BLaER1 treated with 17β-estradiol and CSF1 and Interleukin-3, amounts not matched to agents 10 nM and 100 nM (cell line): ENCODE measurements around the gene SERTAD2.

Experiments used
- H3K27ac ChIP-seq, 11 experiments: shearing (Covaris generic); formaldehyde crosslinking; 2 replicates each; pipeline ENCODE4 v1.8.1; 2022
- H3K27me3 ChIP-seq, 11 experiments: shearing (Covaris generic); formaldehyde crosslinking; 2 replicates each; pipeline ENCODE4 v1.8.1; 2022
- H3K36me3 ChIP-seq, 11 experiments: shearing (Covaris generic); formaldehyde crosslinking; 2 replicates each; pipeline ENCODE4 v1.8.1; 2022
- H3K4me1 ChIP-seq, 10 experiments: shearing (Covaris generic); formaldehyde crosslinking; 2 replicates each; pipeline ENCODE4 v1.8.1; 2022
- H3K4me2 ChIP-seq, 11 experiments: shearing (Covaris generic); formaldehyde crosslinking; 2 replicates each; pipeline ENCODE4 v1.8.1; 2022
- H3K4me3 ChIP-seq, 10 experiments: shearing (Covaris generic); formaldehyde crosslinking; 2 replicates each; pipeline ENCODE4 v1.8.1; 2022
- H3K9ac ChIP-seq, 11 experiments: shearing (Covaris generic); formaldehyde crosslinking; 2 replicates each; pipeline ENCODE4 v1.8.1; 2022
- H3K9me3 ChIP-seq, 11 experiments: shearing (Covaris generic); formaldehyde crosslinking; replicated peaks in 1 of 11; 2 replicates each; pipeline ENCODE4 v1.8.1; 2022
- H4K20me1 ChIP-seq, 11 experiments: shearing (Covaris generic); formaldehyde crosslinking; 2 replicates each; pipeline ENCODE4 v1.8.1; 2022
- Cebpa-rat ChIP-seq, 11 experiments: shearing (Covaris generic); IDR thresholded peaks; 2 replicates each; pipeline ENCODE4 v1.8.1; 2022

SERTAD2 gene

GRCh38 chr2:64605991-64606478, 47.7 kb downstream of the SERTAD2 start:
- peaks cover 13 to 38% (median 35%) of the 10 kb centered on the region in 11 experiments for H3K27me3 ChIP-seq
- H3K4me2 ChIP-seq: no peak overlapping the region
- H4K20me1 ChIP-seq: no peaks in the 10 kb centered on the region
- TF ChIP-seq Cebpa-rat (IDR thresholded peaks at IDR 0.05): no peak
- H3K9me3 ChIP-seq: peaks cover 0 to 7% (median 0%) of the 10 kb centered on the region in 11 experiments; a peak in 4 of 22 replicates
- no peak overlapping the region for H3K4me3 ChIP-seq
- no peaks in the 10 kb centered on the region for H3K36me3 ChIP-seq
- H3K9ac ChIP-seq: no peak overlapping the region
- peaks cover 21 to 35% (median 28%) of the 10 kb centered on the region in 10 experiments; a peak in 19 of 20 replicates for H3K4me1 ChIP-seq
- no peak overlapping the region for H3K27ac ChIP-seq

GRCh38 chr2:64605026-64605471, 48.7 kb downstream of the SERTAD2 start:
- no peaks in the 10 kb centered on the region for H3K36me3 ChIP-seq
- peaks cover 13 to 28% (median 26%) of the 10 kb centered on the region in 11 experiments for H3K27me3 ChIP-seq
- peaks cover 0 to 7% (median 0%) of the 10 kb centered on the region in 11 experiments; a peak in 4 of 22 replicates for H3K9me3 ChIP-seq
- no peak for TF ChIP-seq Cebpa-rat (IDR thresholded peaks at IDR 0.05)
- H3K27ac ChIP-seq: no peak overlapping the region
- H3K4me2 ChIP-seq: no peak overlapping the region
- no peak overlapping the region for H3K9ac ChIP-seq
- H3K4me3 ChIP-seq: no peak overlapping the region
- peaks cover 21 to 38% (median 28%) of the 10 kb centered on the region in 10 experiments; a peak in 19 of 20 replicates for H3K4me1 ChIP-seq
- H4K20me1 ChIP-seq: no peaks in the 10 kb centered on the region

GRCh38 chr2:64604155-64604554, 49.6 kb downstream of the SERTAD2 start:
- Histone ChIP-seq H3K9ac (no peak overlapping the region), H4K20me1 (no peaks in the 10 kb centered on the region), H3K4me1 (peaks cover 17 to 38% (median 29%) of the 10 kb centered on the region in 10 experiments), H3K9me3 (peaks cover 0 to 7% (median 0%) of the 10 kb centered on the region in 11 experiments; a peak in 4 of 22 replicates), H3K27me3 (peaks cover 5 to 19% (median 17%) of the 10 kb centered on the region in 11 experiments; a peak in 20 of 22 replicates), H3K36me3 (no peaks in the 10 kb centered on the region), H3K4me2 (no peak overlapping the region), H3K4me3 (no peak overlapping the region), H3K27ac (no peak overlapping the region)
- TF ChIP-seq Cebpa-rat (IDR thresholded peaks at IDR 0.05): no peak

- no peaks in the 10 kb centered on the region for H4K20me1 ChIP-seq
- no peak for TF ChIP-seq Cebpa-rat (IDR thresholded peaks at IDR 0.05)
- no peak overlapping the region for H3K4me3 ChIP-seq
- peaks cover 0 to 7% (median 0%) of the 10 kb centered on the region in 11 experiments; a peak in 4 of 22 replicates for H3K9me3 ChIP-seq
- peaks cover 0 to 2% (median under 1%) of the 10 kb centered on the region in 11 experiments; a peak in 7 of 22 replicates for H3K27me3 ChIP-seq
- no peak overlapping the region for H3K9ac ChIP-seq
- H3K4me2 ChIP-seq: no peak overlapping the region
- no peaks in the 10 kb centered on the region for H3K36me3 ChIP-seq
- no peak overlapping the region for H3K27ac ChIP-seq
- H3K4me1 ChIP-seq: peaks cover 2 to 22% (median 13%) of the 10 kb centered on the region in 10 experiments; a peak in 19 of 20 replicates
Measured at GRCh38 chr2:64602436-64602835, 51.3 kb downstream of the SERTAD2 start.

GRCh38 chr2:64601785-64602391, 51.8 kb downstream of the SERTAD2 start:
- H4K20me1 ChIP-seq: no peaks in the 10 kb centered on the region
- peak overlapping the region in 1 of 11 experiments; percentile 11; a peak in 1 of 22 replicates for H3K9ac ChIP-seq
- H3K36me3 ChIP-seq: no peaks in the 10 kb centered on the region
- no peak overlapping the region for H3K27ac ChIP-seq
- no peak for TF ChIP-seq Cebpa-rat (IDR thresholded peaks at IDR 0.05)
- peak overlapping the region in 2 of 11 experiments; percentile 55 to 67; a peak in 4 of 22 replicates for H3K4me2 ChIP-seq
- H3K4me1 ChIP-seq: peaks cover 0 to 16% (median 8%) of the 10 kb centered on the region in 10 experiments; a peak in 17 of 20 replicates
- H3K4me3 ChIP-seq: no peak overlapping the region
- no peaks in the 10 kb centered on the region for H3K27me3 ChIP-seq
- H3K9me3 ChIP-seq: peaks cover 0 to 7% (median 0%) of the 10 kb centered on the region in 11 experiments; a peak in 4 of 22 replicates

- Histone ChIP-seq H4K20me1 (no peaks in the 10 kb centered on the region), H3K9me3 (peaks cover 0 to 7% (median 0%) of the 10 kb centered on the region in 11 experiments; a peak in 4 of 22 replicates), H3K27me3 (no peaks in the 10 kb centered on the region), H3K4me2 (peak overlapping the region in 2 of 11 experiments; percentile 55 to 67; a peak in 4 of 22 replicates), H3K36me3 (no peaks in the 10 kb centered on the region), H3K4me1 (peaks cover 0 to 12% (median 5%) of the 10 kb centered on the region in 10 experiments; a peak in 11 of 20 replicates), H3K27ac (no peak overlapping the region), H3K9ac (peak overlapping the region in 1 of 11 experiments; percentile 11; a peak in 1 of 22 replicates), H3K4me3 (no peak overlapping the region)
- TF ChIP-seq Cebpa-rat (IDR thresholded peaks at IDR 0.05): no peak
Measured at GRCh38 chr2:64601034-64601754, 52.5 kb downstream of the SERTAD2 start.

- H4K20me1 ChIP-seq: no peaks in the 10 kb centered on the region
- H3K4me2 ChIP-seq: peak overlapping the region in 3 of 11 experiments; percentile 3 to 29 (median 19); a peak in 5 of 22 replicates
- no peak overlapping the region for H3K9ac ChIP-seq
- no peaks in the 10 kb centered on the region for H3K36me3 ChIP-seq
- peaks cover 0 to 7% (median 0%) of the 10 kb centered on the region in 11 experiments; a peak in 4 of 22 replicates for H3K9me3 ChIP-seq
- H3K27ac ChIP-seq: no peak overlapping the region
- no peak overlapping the region for H3K4me3 ChIP-seq
- TF ChIP-seq Cebpa-rat (IDR thresholded peaks at IDR 0.05): no peak
- peaks cover 0 to 18% (median 5%) of the 10 kb centered on the region in 10 experiments; a peak in 11 of 20 replicates for H3K4me1 ChIP-seq
- no peaks in the 10 kb centered on the region for H3K27me3 ChIP-seq
Measured at GRCh38 chr2:64599469-64599868, 54.2 kb downstream of the SERTAD2 start.

- Histone ChIP-seq H3K27ac (no peak overlapping the region), H3K9ac (no peak overlapping the region), H3K4me1 (peaks cover 0 to 28% (median 5%) of the 10 kb centered on the region in 10 experiments; a peak in 11 of 20 replicates), H3K4me2 (no peak overlapping the region), H3K27me3 (no peaks in the 10 kb centered on the region), H4K20me1 (no peaks in the 10 kb centered on the region), H3K36me3 (peaks cover 1 to 8% (median 3%) of the 10 kb centered on the region in 11 experiments; a peak in 15 of 22 replicates), H3K9me3 (no peaks in the 10 kb centered on the region), H3K4me3 (no peak overlapping the region)
- TF ChIP-seq Cebpa-rat (IDR thresholded peaks at IDR 0.05): no peak
Measured at GRCh38 chr2:64598226-64598625, 55.5 kb downstream of the SERTAD2 start.
